ENCODE results near the gene AHCYL2.

- TF ChIP-seq CTCF (IDR thresholded peaks at IDR 0.05) (no peak), POLR2A (IDR thresholded peaks at IDR 0.05) (no peak)
These were observed 123.4 kb downstream of the AHCYL2 start for GRCh38 chr7:129348023-129348740.

Measured in adrenal gland (tissue), 5 donors.